ENCODE results near the gene KCNK15.

DNA sequence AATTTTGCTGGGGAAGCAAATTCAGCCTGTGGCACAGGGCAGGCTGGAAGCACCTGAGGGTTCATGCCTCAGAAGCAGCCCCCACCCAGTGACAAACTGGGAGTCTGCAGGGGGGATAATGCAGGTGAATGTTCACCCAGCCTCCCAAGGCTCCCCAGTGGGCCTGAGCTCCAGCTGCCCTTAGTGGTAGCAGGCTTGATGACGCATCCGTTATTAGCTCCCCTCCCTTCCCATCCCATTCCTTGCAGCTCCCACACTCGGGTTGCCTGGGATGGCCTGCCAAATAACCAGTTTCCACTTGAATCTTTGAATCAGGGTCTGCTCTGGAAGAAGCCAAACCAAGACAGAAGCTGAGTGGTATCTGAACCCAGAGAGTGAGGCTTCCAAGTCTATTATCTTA is 15.8 kb downstream of the KCNK15 start:
- TF ChIP-seq POLR2A (IDR thresholded peaks at IDR 0.05): no peak
- TF ChIP-seq, protein P1, sequence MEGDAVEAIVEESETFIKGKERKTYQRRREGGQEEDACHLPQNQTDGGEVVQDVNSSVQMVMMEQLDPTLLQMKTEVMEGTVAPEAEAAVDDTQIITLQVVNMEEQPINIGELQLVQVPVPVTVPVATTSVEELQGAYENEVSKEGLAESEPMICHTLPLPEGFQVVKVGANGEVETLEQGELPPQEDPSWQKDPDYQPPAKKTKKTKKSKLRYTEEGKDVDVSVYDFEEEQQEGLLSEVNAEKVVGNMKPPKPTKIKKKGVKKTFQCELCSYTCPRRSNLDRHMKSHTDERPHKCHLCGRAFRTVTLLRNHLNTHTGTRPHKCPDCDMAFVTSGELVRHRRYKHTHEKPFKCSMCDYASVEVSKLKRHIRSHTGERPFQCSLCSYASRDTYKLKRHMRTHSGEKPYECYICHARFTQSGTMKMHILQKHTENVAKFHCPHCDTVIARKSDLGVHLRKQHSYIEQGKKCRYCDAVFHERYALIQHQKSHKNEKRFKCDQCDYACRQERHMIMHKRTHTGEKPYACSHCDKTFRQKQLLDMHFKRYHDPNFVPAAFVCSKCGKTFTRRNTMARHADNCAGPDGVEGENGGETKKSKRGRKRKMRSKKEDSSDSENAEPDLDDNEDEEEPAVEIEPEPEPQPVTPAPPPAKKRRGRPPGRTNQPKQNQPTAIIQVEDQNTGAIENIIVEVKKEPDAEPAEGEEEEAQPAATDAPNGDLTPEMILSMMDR (IDR thresholded peaks at IDR 0.05): no peak
